ENCODE measurements around the gene AJM1.

AJM1 gene

GRCh38 chr9:136838314-136839228 is 3.7 kb upstream of the AJM1 start:
- TF ChIP-seq CREB1 (IDR thresholded peaks at IDR 0.05; ENCODE audit: low read depth) (no peak), EP300 (IDR thresholded peaks at IDR 0.05; ENCODE audit: borderline replicate concordance) (no peak), NFIC (IDR thresholded peaks at IDR 0.05) (no peak), EGR1 (IDR thresholded peaks at IDR 0.05) (no peak), TCF12 (IDR thresholded peaks at IDR 0.05; ENCODE audit: low read depth) (no peak), TAF1 (IDR thresholded peaks at IDR 0.05; ENCODE audit: low read depth) (no peak), CEBPB (IDR thresholded peaks at IDR 0.05) (no peak), ZBTB7A (IDR thresholded peaks at IDR 0.05; ENCODE audit: low read depth) (no peak), YY1 (IDR thresholded peaks at IDR 0.05; ENCODE audit: low read depth) (no peak), FOXM1 (IDR thresholded peaks at IDR 0.05; ENCODE audit: borderline replicate concordance, low read depth) (no peak), TEAD4 (IDR thresholded peaks at IDR 0.05) (no peak), RAD21 (IDR thresholded peaks at IDR 0.05; ENCODE audit: low read depth) (no peak)
- TF ChIP-seq, protein P1, sequence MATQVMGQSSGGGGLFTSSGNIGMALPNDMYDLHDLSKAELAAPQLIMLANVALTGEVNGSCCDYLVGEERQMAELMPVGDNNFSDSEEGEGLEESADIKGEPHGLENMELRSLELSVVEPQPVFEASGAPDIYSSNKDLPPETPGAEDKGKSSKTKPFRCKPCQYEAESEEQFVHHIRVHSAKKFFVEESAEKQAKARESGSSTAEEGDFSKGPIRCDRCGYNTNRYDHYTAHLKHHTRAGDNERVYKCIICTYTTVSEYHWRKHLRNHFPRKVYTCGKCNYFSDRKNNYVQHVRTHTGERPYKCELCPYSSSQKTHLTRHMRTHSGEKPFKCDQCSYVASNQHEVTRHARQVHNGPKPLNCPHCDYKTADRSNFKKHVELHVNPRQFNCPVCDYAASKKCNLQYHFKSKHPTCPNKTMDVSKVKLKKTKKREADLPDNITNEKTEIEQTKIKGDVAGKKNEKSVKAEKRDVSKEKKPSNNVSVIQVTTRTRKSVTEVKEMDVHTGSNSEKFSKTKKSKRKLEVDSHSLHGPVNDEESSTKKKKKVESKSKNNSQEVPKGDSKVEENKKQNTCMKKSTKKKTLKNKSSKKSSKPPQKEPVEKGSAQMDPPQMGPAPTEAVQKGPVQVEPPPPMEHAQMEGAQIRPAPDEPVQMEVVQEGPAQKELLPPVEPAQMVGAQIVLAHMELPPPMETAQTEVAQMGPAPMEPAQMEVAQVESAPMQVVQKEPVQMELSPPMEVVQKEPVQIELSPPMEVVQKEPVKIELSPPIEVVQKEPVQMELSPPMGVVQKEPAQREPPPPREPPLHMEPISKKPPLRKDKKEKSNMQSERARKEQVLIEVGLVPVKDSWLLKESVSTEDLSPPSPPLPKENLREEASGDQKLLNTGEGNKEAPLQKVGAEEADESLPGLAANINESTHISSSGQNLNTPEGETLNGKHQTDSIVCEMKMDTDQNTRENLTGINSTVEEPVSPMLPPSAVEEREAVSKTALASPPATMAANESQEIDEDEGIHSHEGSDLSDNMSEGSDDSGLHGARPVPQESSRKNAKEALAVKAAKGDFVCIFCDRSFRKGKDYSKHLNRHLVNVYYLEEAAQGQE (IDR thresholded peaks at IDR 0.05; ENCODE audit: low read depth): no peak
- TF ChIP-seq, protein P2, sequence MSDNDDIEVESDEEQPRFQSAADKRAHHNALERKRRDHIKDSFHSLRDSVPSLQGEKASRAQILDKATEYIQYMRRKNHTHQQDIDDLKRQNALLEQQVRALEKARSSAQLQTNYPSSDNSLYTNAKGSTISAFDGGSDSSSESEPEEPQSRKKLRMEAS (IDR thresholded peaks at IDR 0.05): no peak
- TF ChIP-seq, protein P3, sequence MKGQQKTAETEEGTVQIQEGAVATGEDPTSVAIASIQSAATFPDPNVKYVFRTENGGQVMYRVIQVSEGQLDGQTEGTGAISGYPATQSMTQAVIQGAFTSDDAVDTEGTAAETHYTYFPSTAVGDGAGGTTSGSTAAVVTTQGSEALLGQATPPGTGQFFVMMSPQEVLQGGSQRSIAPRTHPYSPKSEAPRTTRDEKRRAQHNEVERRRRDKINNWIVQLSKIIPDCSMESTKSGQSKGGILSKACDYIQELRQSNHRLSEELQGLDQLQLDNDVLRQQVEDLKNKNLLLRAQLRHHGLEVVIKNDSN (IDR thresholded peaks at IDR 0.05): no peak

DNA sequence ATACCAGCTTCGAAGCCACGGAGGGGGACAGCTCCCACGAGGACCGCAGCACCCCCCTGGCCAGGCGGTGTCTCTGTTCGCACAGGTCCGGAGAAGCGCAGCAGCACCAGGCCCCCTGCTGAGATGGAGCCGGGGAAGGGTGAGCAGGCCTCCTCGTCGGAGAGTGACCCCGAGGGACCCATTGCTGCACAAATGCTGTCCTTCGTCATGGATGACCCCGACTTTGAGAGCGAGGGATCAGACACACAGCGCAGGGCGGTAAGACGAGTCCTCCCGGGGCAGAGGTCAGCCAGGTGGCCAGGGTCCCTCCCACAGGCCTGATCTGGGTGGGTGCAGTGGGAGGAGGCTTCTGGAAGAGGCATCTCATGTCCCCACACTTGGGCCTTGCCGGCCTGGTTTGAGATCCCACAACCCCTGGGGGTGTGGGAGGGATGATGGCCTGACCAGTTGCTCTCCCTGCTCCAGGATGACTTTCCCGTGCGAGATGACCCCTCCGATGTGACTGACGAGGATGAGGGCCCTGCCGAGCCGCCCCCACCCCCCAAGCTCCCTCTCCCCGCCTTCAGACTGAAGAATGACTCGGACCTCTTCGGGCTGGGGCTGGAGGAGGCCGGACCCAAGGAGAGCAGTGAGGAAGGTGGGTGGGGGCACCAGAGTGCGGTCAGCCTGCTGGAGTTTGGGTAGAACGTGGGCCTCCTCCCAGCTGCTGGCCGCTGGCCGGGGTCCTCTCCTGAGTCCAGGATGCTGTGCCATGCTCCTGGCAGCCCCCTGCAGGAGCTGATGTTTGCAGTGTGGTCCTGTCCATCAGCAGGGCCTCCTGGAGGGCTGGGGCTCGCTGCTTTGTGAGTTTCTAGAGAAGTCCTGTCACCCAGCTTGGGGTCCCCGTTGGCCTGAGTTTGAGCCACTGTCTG is 2.8 kb upstream of the AJM1 start:
- no peak for TF ChIP-seq CREB1 (IDR thresholded peaks at IDR 0.05; ENCODE audit: low read depth)
- no peak for TF ChIP-seq RAD21 (IDR thresholded peaks at IDR 0.05; ENCODE audit: low read depth)
- no peak for TF ChIP-seq TCF12 (IDR thresholded peaks at IDR 0.05; ENCODE audit: low read depth)
- TF ChIP-seq, protein P2 (IDR thresholded peaks at IDR 0.05): no peak
- TF ChIP-seq, protein P1 (IDR thresholded peaks at IDR 0.05; ENCODE audit: low read depth): no peak
- TF ChIP-seq CEBPB (IDR thresholded peaks at IDR 0.05): no peak
- no peak for TF ChIP-seq NFIC (IDR thresholded peaks at IDR 0.05)
- no peak for TF ChIP-seq EGR1 (IDR thresholded peaks at IDR 0.05)
- TF ChIP-seq TEAD4 (IDR thresholded peaks at IDR 0.05): no peak
- no peak for TF ChIP-seq TAF1 (IDR thresholded peaks at IDR 0.05; ENCODE audit: low read depth)
- no peak for TF ChIP-seq EP300 (IDR thresholded peaks at IDR 0.05; ENCODE audit: borderline replicate concordance)
- no peak for TF ChIP-seq FOXM1 (IDR thresholded peaks at IDR 0.05; ENCODE audit: borderline replicate concordance, low read depth)
- TF ChIP-seq, protein P3 (IDR thresholded peaks at IDR 0.05): no peak
- no peak for TF ChIP-seq YY1 (IDR thresholded peaks at IDR 0.05; ENCODE audit: low read depth)
- no peak for TF ChIP-seq ZBTB7A (IDR thresholded peaks at IDR 0.05; ENCODE audit: low read depth)

- TF ChIP-seq, protein P2 (IDR thresholded peaks at IDR 0.05): no peak
- TF ChIP-seq ZBTB7A (IDR thresholded peaks at IDR 0.05; ENCODE audit: low read depth): no peak
These were observed 2.0 kb upstream of the AJM1 start for GRCh38 chr9:136840140-136840876.

DNA sequence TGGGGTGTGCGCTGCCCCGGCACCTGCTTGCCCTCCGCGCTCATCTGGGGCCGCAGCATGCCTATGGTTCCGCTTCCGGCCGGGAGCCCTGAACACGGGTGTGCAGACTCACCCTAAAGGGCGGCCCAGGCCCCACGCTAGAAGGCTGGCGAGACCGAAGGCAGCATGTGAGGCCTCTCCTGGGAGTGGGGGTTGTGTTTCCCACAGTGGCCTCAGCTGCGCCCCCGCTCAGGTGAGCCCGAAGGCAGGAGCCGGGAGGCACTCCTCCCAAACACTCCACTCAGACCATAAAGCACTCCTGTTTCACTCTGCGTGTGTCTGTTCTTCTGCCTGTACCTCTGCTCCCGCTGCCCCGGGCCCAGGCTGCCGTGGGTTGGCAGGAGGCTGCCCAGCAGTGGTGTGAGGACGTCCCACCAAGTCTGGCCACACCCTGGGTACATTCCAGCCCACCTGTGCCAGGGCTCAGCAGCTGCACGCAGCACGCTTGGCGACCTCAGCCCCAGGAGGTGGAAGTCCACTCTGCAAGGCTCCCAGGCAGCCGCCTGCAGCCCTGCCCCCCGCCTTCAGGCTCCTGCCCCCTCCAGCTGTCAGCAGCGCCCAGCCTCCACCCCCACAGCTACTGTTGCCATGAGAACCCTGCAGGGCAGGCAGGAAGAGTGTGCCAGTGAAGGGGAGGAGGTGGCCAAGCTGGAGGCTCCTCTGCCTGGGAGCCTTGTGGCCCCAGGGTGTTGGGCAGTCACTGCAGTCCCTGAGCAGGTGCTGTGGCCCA is 1.2 kb upstream of the AJM1 start:
- TF ChIP-seq, protein P1 (IDR thresholded peaks at IDR 0.05; ENCODE audit: low read depth): no peak
- TF ChIP-seq FOXM1 (IDR thresholded peaks at IDR 0.05; ENCODE audit: borderline replicate concordance, low read depth): no peak
- TF ChIP-seq, protein P2 (IDR thresholded peaks at IDR 0.05): peak; percentile 83
- TF ChIP-seq TEAD4 (IDR thresholded peaks at IDR 0.05): peak; percentile 86
- TF ChIP-seq, protein P3 (IDR thresholded peaks at IDR 0.05): 0 out of 2 replicates have a peak, but pooled peaks have one; percentile 2
- peak; percentile 7; the same call in 1 of the 2 replicates for TF ChIP-seq RAD21 (IDR thresholded peaks at IDR 0.05; ENCODE audit: low read depth)
- TF ChIP-seq CREB1 (IDR thresholded peaks at IDR 0.05; ENCODE audit: low read depth): no peak
- TF ChIP-seq EGR1 (IDR thresholded peaks at IDR 0.05): peak; percentile 88
- peak; percentile 91 for TF ChIP-seq TCF12 (IDR thresholded peaks at IDR 0.05; ENCODE audit: low read depth)
- 0 out of 2 replicates have a peak, but pooled peaks have one; percentile 7 for TF ChIP-seq YY1 (IDR thresholded peaks at IDR 0.05; ENCODE audit: low read depth)
- TF ChIP-seq CEBPB (IDR thresholded peaks at IDR 0.05): no peak
- peak; percentile 55 for TF ChIP-seq EP300 (IDR thresholded peaks at IDR 0.05; ENCODE audit: borderline replicate concordance)
- TF ChIP-seq ZBTB7A (IDR thresholded peaks at IDR 0.05; ENCODE audit: low read depth): peak; percentile 55
- 0 out of 2 replicates have a peak, but pooled peaks have one; percentile 20 for TF ChIP-seq TAF1 (IDR thresholded peaks at IDR 0.05; ENCODE audit: low read depth)
- TF ChIP-seq NFIC (IDR thresholded peaks at IDR 0.05): peak; percentile 60
